K562 (cell line): ENCODE data around the gene MYOG. TPM values are rescaled to one million over a fixed set of nuclear protein-coding genes. Genes with fewer than 3 reads are reported as not detected.

Source experiments
- ATAC-seq: fragments of 200-7000 bp; cut with Tn5 transposase; 3 replicates; pipeline ENCODE4 v1.9.1; 2020; ENCODE audit warnings: moderate library complexity
- BruUV-seq: library from RNA; stranded (reverse); fragments of 400-500 nt; replicated peaks from 2 replicates; lab custom pipeline; 2021; lab: Mats Ljungman, UMichigan
- CTCF ChIA-PET: fragments of 300-600 bp; formaldehyde crosslinking; extraction: SDS; loops from one replicate; lab custom pipeline; 2021; ENCODE audit warnings: low intra/inter-chr PET ratio; lab: Yijun Ruan, JAX
- POLR2A ChIA-PET: fragments of 300-600, 350-650 bp; sonication (Branson Sonifier 250); formaldehyde crosslinking; extraction: SDS; loops from one replicate; lab custom pipeline; 2021; ENCODE audit warnings: antibody characterized with exemption, inconsistent platforms; lab: Yijun Ruan, JAX
- DNase-seq, 4 experiments: peaks; one replicate each; pipeline versions ENCODE4 v3.0.0 to v3.0.0-alpha.2; 2011 to 2018; ENCODE audit warnings: low spot score in 3 of 4, mixed read lengths in 3 of 4; ENCODE audit errors: extremely low read depth in 1 of 4
- FAIRE-seq: peaks from 2 replicates; lab custom pipeline; 2011; peaks lifted over from hg19 to GRCh38; lab: Jason Lieb, UNC
- H2AFZ ChIP-seq: 2 replicates; pipeline ENCODE4 v1.6.0; 2011; ENCODE audit warnings: low read depth, low read length, control low read depth, inconsistent platforms
- H3K27ac ChIP-seq: fragments of 200-600 bp; 3 replicates; pipeline ENCODE4 v1.8.0; 2011; ENCODE audit warnings: low read depth, mild to moderate bottlenecking, control low read depth, inconsistent platforms, low read length, moderate library complexity, mixed read lengths; ENCODE audit errors: extremely low read depth
- H3K27me3 ChIP-seq, 2 experiments: fragments of 300-600 bp in 1 of 2; 2 replicates in 1 of 2; 3 replicates in 1 of 2; pipeline versions ENCODE4 v1.6.0 to v1.8.0; 2011; ENCODE audit warnings: inconsistent platforms in 2 of 2, low read length in 2 of 2, mild to moderate bottlenecking in 1 of 2, mixed read lengths in 1 of 2, moderate library complexity in 1 of 2; ENCODE audit not compliant: control insufficient read depth in 2 of 2, insufficient read depth in 2 of 2
- H3K36me3 ChIP-seq: fragments of 300-600 bp; 3 replicates; pipeline ENCODE4 v1.8.0; 2011; ENCODE audit warnings: mild to moderate bottlenecking, low read length, inconsistent platforms; ENCODE audit not compliant: control insufficient read depth, insufficient read depth
- H3K4me1 ChIP-seq, 2 experiments: fragments of 200-600 bp in 1 of 2; replicated peaks in 1 of 2; 2 replicates in 1 of 2; 3 replicates in 1 of 2; pipeline versions ENCODE4 v1.5.1 to v1.8.0; 2011; ENCODE audit warnings: inconsistent platforms in 2 of 2, low read length in 2 of 2, mild to moderate bottlenecking in 1 of 2, mixed read lengths in 1 of 2, moderate library complexity in 1 of 2; ENCODE audit not compliant: control insufficient read depth in 2 of 2, insufficient read depth in 2 of 2
- H3K4me2 ChIP-seq: 2 replicates; pipeline ENCODE4 v1.6.1; 2011; ENCODE audit warnings: low read length, control low read depth, inconsistent platforms, mixed read lengths; ENCODE audit not compliant: insufficient read depth
- H3K4me3 ChIP-seq: fragments of 200-600 bp; sonication (generic), shearing (Covaris generic); 2 replicates; pipeline ENCODE4 v1.5.1; 2016; ENCODE audit warnings: control low read depth, inconsistent platforms
- H3K79me2 ChIP-seq: fragments of 200-600 bp; 3 replicates; pipeline ENCODE4 v1.8.0; 2011; ENCODE audit warnings: low read length, inconsistent platforms; ENCODE audit not compliant: control insufficient read depth, insufficient read depth
- H3K9ac ChIP-seq, 2 experiments: 2 replicates each; pipeline versions ENCODE4 v1.6.0 to v1.6.1; 2011; ENCODE audit warnings: low read depth in 2 of 2, low read length in 2 of 2, control low read depth in 1 of 2, inconsistent platforms in 1 of 2, mild to moderate bottlenecking in 1 of 2, mixed read lengths in 1 of 2; ENCODE audit not compliant: insufficient read depth in 1 of 2
- H3K9me1 ChIP-seq: one replicate; pipeline ENCODE4 v1.6.0; 2011; ENCODE audit warnings: inconsistent platforms, mild to moderate bottlenecking, low read length, moderate library complexity; ENCODE audit not compliant: control insufficient read depth, insufficient read depth
- H3K9me3 ChIP-seq: replicated peaks from 2 replicates; pipeline ENCODE4 v1.5.1; 2011; ENCODE audit warnings: low read depth, low read length, inconsistent platforms; ENCODE audit not compliant: control insufficient read depth, insufficient read depth
- H4K20me1 ChIP-seq: replicated peaks from 2 replicates; pipeline ENCODE4 v1.6.1; 2011; ENCODE audit warnings: low read length, inconsistent platforms, mixed read lengths; ENCODE audit not compliant: control insufficient read depth, insufficient read depth
- ARID4B ChIP-seq: sonication (generic); formaldehyde crosslinking; IDR thresholded peaks from 2 replicates; pipeline ENCODE4 v1.8.0; 2022; ENCODE audit warnings: mild to moderate bottlenecking, missing genetic modification reagents
- CBX1 ChIP-seq: sonication (generic); IDR thresholded peaks from 2 replicates; pipeline ENCODE4 v1.6.1; 2016; ENCODE audit warnings: antibody characterized with exemption, low read depth, mild to moderate bottlenecking
- CBX2 ChIP-seq: fragments of 200-600 bp; sonication (generic); IDR thresholded peaks from one replicate; pipeline ENCODE4 v1.6.1; 2012; ENCODE audit warnings: mild to moderate bottlenecking, low read length, inconsistent platforms; ENCODE audit not compliant: insufficient read depth, poor library complexity, severe bottlenecking
- DLX4 ChIP-seq: fragments of 250-450 bp; sonication (Bioruptor Pico); IDR thresholded peaks from 2 replicates; pipeline ENCODE4 v1.6.1; 2021; ENCODE audit warnings: mild to moderate bottlenecking
- DNMT1 ChIP-seq: fragments of 450-650 bp; IDR thresholded peaks from 2 replicates; pipeline ENCODE4 v1.6.1; 2016; ENCODE audit warnings: antibody characterized with exemption, mild to moderate bottlenecking
- EP400 ChIP-seq: fragments of 450-650 bp; IDR thresholded peaks from 2 replicates; pipeline ENCODE4 v1.6.1; 2017; ENCODE audit warnings: antibody characterized with exemption, mild to moderate bottlenecking, moderate library complexity
- HEY1 ChIP-seq: fragments of 250-450 bp; sonication (Bioruptor Pico); IDR thresholded peaks from 2 replicates; pipeline ENCODE4 v1.5.0; 2020; ENCODE audit warnings: mild to moderate bottlenecking, moderate library complexity, borderline replicate concordance
- HMG20A ChIP-seq: fragments of 450-650 bp; formaldehyde crosslinking; conservative IDR thresholded peaks from 2 replicates; pipeline ENCODE4 v1.4.0; 2020; ENCODE audit warnings: mild to moderate bottlenecking, mixed read lengths
- NCOA6 ChIP-seq: fragments of 450-650 bp; IDR thresholded peaks from 2 replicates; pipeline ENCODE4 v1.6.1; 2017; ENCODE audit warnings: mild to moderate bottlenecking
- SMAD3 ChIP-seq: fragments of 450-650 bp; formaldehyde crosslinking; conservative IDR thresholded peaks from 2 replicates; pipeline ENCODE4 v1.4.0; 2020; ENCODE audit warnings: mild to moderate bottlenecking
- SREBF1 ChIP-seq: fragments of 150-350 bp; IDR thresholded peaks from 2 replicates; pipeline ENCODE4 v1.6.1; 2014; ENCODE audit warnings: antibody characterized with exemption, low read depth, low read length, borderline replicate concordance
- SRSF7 ChIP-seq: fragments of 200-400 bp; formaldehyde crosslinking; optimal IDR thresholded peaks from 2 replicates; pipeline ENCODE3; 2017; ENCODE audit warnings: mild to moderate bottlenecking, low read depth, low read length
- USF2 ChIP-seq: sonication (generic); formaldehyde crosslinking; IDR thresholded peaks from 2 replicates; pipeline ENCODE4 v1.5.0; 2020; ENCODE audit warnings: missing genetic modification reagents
- ZNF395 ChIP-seq: fragments of 200-800 bp; sonication (Bioruptor generic); IDR thresholded peaks from 2 replicates; pipeline ENCODE4 v1.6.1; 2017; ENCODE audit warnings: missing genetic modification characterization, missing compliant biosample characterization
- WGBS: fragments of 100-300 bp; shearing (Covaris generic); methylation state at CpG from one replicate; pipeline ENCODE4 v1.1.6; 2016; ENCODE audit warnings: low coverage, mixed read lengths; ENCODE audit not compliant: insufficient coverage; ENCODE audit errors: missing lambda C conversion rate; 5-methylcytosine and 5-hydroxymethylcytosine counted together
- in situ Hi-C: fragments of 300-500 bp; cut with MboI; formaldehyde crosslinking; loops from 4 replicates; pipeline ENCODE4 v1.15.0; 2018; ENCODE audit warnings: inconsistent platforms, mixed read lengths
- intact Hi-C: fragments of 100-400 bp; cut with micrococcal nuclease; formaldehyde crosslinking; loops from 2 replicates; pipeline ENCODE4 v1.14.2; 2022
- polyA plus RNA-seq, 8 experiments: library from polyadenylated mRNA; depleted of rRNA in 4 of 8; stranded (reverse) in 5 of 8; unstranded in 3 of 8; fragments of >200 nt; fragmentation: Nextera tagmentation in 2 of 8; fragmentation: Illumina TruSeq in 1 of 8; extraction: Ambion mirVana in 2 of 8; extraction: Trizol in 1 of 8; gene quantifications; 2 replicates each; pipeline versions ENCODE4 v1.2.1 to v1.2.3, GENCODE V29; 2011 to 2014; ENCODE audit warnings: inconsistent platforms in 1 of 8, missing spikeins in 1 of 8
- total RNA-seq, 7 experiments: library from RNA; depleted of rRNA in 6 of 7; stranded (reverse); fragments of >200 nt in 6 of 7; fragmentation: Illumina TruSeq in 2 of 7; extraction: Trizol in 2 of 7; gene quantifications; 2 replicates each; pipeline versions ENCODE4 v1.2.1 to v1.2.3, GENCODE V29; 2011 to 2021; ENCODE audit warnings: low replicate concordance in 1 of 7

Gene MYOG
- total and polyA plus RNA-seq, 9 of the 15 experiments (the other 6 are each of a cell fraction or from before 2014, with no cell fraction given), result not detected

GRCh38 chr1:203066965-203067364, 18.8 kb downstream of the MYOG start:
- in situ Hi-C loops, result no loop called here
- H3K27ac ChIP-seq, result no peak overlapping the region
- H3K9ac ChIP-seq, result no peak overlapping the region
- intact Hi-C loops, result no loop called here
- H4K20me1 ChIP-seq, result peaks cover 16% of the 10 kb centered on the region; the same call in 1 of the 2 replicates
- ATAC-seq (no peak), FAIRE-seq (no peak), DNase-seq (no peak)
- H3K4me2 ChIP-seq, result no peak overlapping the region
- H3K4me3 ChIP-seq, result no peak overlapping the region
- H3K36me3 ChIP-seq, result no peaks in the 10 kb centered on the region
- no peaks in the 10 kb centered on the region for H3K79me2 ChIP-seq
- no peak overlapping the region for H2AFZ ChIP-seq
- no TSS peak for BruUV-seq
- H3K27me3 ChIP-seq, result peaks cover 37 to 75% of the 10 kb centered on the region in 2 experiments
- ChIA-PET POLR2A (interaction anchor here (0.7 to 1.1 kb wide), 2 partner anchors 20 to 40 kb away, joined by 3 read pairs; no protein-coding TSS in a partner anchor), CTCF (no interaction called here)
- 2% methylated on average over 3 of the region's 3 CpGs for WGBS
- H3K9me1 ChIP-seq, result no peaks in the 10 kb centered on the region
- H3K4me1 ChIP-seq, result no peaks in the 10 kb centered on the region
- H3K9me3 ChIP-seq, result no peaks in the 10 kb centered on the region
- TF ChIP-seq NCOA6 (no peak), SREBF1 (no peak), EP400 (no peak), CBX2 (no peak), HMG20A (CRISPR knock-in tag) (no peak), ZNF395 (CRISPR knock-in tag) (no peak), HEY1 (CRISPR knock-in tag) (no peak), SMAD3 (CRISPR knock-in tag) (no peak), DLX4 (CRISPR knock-in tag) (no peak), USF2 (no peak), CBX1 (no peak), ARID4B (no peak), DNMT1 (no peak), SRSF7 (no peak)
